SK-N-SH treated with all-trans-retinoic acid at 6 μM for 48 hours (cell line): ENCODE results near the gene EFCAB14.
A peak's percentile ranks its signal among the peaks of the same experiment; 100 is the strongest.

Experiments
- ATAC-seq: fragments of 200-7000 bp; cut with Tn5 transposase; 3 replicates; pipeline ENCODE4 v1.9.1; 2020; ENCODE audit warnings: mild to moderate bottlenecking, moderate library complexity
- ARNTL ChIP-seq: fragments of 450-650 bp; formaldehyde crosslinking; IDR thresholded peaks from 2 replicates; pipeline ENCODE4 v1.5.0; 2020; ENCODE audit warnings: low read depth, mild to moderate bottlenecking, moderate library complexity, borderline replicate concordance
- BACH2 ChIP-seq: fragments of 250-450 bp; sonication (Bioruptor Pico); IDR thresholded peaks from 2 replicates; pipeline ENCODE4 v1.9.0; 2021; ENCODE audit warnings: mild to moderate bottlenecking, borderline replicate concordance
- CSDC2 ChIP-seq: fragments of 250-450 bp; sonication (Bioruptor Pico); IDR thresholded peaks from 2 replicates; pipeline ENCODE4 v1.5.0; 2020; ENCODE audit warnings: mild to moderate bottlenecking, moderate library complexity
- CSRNP3 ChIP-seq: fragments of 250-450 bp; sonication (Bioruptor Pico); IDR thresholded peaks from 2 replicates; pipeline ENCODE4 v1.5.1; 2021; ENCODE audit warnings: mild to moderate bottlenecking, moderate library complexity
- GLIS3 ChIP-seq: fragments of 250-450 bp; sonication (Bioruptor Pico); IDR thresholded peaks from 2 replicates; pipeline ENCODE4 v1.5.0; 2020; ENCODE audit warnings: mild to moderate bottlenecking, moderate library complexity
- ISL1 ChIP-seq: fragments of 250-450 bp; sonication (Bioruptor Pico); IDR thresholded peaks from 2 replicates; pipeline ENCODE4 v2.1.2; 2022; ENCODE audit warnings: mild to moderate bottlenecking, moderate library complexity
- OSR1 ChIP-seq: fragments of 250-450 bp; sonication (Bioruptor Pico); IDR thresholded peaks from 2 replicates; pipeline ENCODE4 v1.8.0; 2022; ENCODE audit warnings: moderate library complexity, mild to moderate bottlenecking, inconsistent platforms
- POU6F1 ChIP-seq: fragments of 250-450 bp; sonication (Bioruptor Pico); IDR thresholded peaks from 2 replicates; pipeline ENCODE4 v1.8.0; 2021; ENCODE audit warnings: low read depth, mild to moderate bottlenecking, moderate library complexity, borderline replicate concordance
- PPARA ChIP-seq: fragments of 250-450 bp; sonication (Bioruptor Pico); IDR thresholded peaks from 2 replicates; pipeline ENCODE4 v1.5.0; 2020; ENCODE audit warnings: mild to moderate bottlenecking, borderline replicate concordance
- RARB ChIP-seq: fragments of 250-450 bp; sonication (Bioruptor Pico); IDR thresholded peaks from 2 replicates; pipeline ENCODE4 v1.8.0; 2021; ENCODE audit warnings: mild to moderate bottlenecking, moderate library complexity
- SNAI2 ChIP-seq: fragments of 250-450 bp; sonication (Bioruptor Pico); IDR thresholded peaks from 2 replicates; pipeline ENCODE4 v1.5.0; 2020; ENCODE audit warnings: mild to moderate bottlenecking, moderate library complexity
- TCF4 ChIP-seq: fragments of 250-450 bp; sonication (Bioruptor Pico); IDR thresholded peaks from 2 replicates; pipeline ENCODE4 v1.8.0; 2021; ENCODE audit warnings: mild to moderate bottlenecking, moderate library complexity, borderline replicate concordance
- TOX ChIP-seq: fragments of 250-450 bp; sonication (Bioruptor Pico); IDR thresholded peaks from 2 replicates; pipeline ENCODE4 v1.8.0; 2021; ENCODE audit warnings: mild to moderate bottlenecking, moderate library complexity, borderline replicate concordance
- ZC3H10 ChIP-seq: fragments of 250-450 bp; sonication (Bioruptor Pico); IDR thresholded peaks from 2 replicates; pipeline ENCODE4 v1.5.1; 2021; ENCODE audit warnings: mild to moderate bottlenecking, moderate library complexity
- ZFP3 ChIP-seq: fragments of 250-450 bp; sonication (Bioruptor Pico); IDR thresholded peaks from 2 replicates; pipeline ENCODE4 v1.5.0; 2020; ENCODE audit warnings: mild to moderate bottlenecking, moderate library complexity
- ZFP30 ChIP-seq: fragments of 450-650 bp; formaldehyde crosslinking; IDR thresholded peaks from 2 replicates; pipeline ENCODE4 v1.5.0; 2022; ENCODE audit warnings: mild to moderate bottlenecking, moderate library complexity
- ZNF565 ChIP-seq: fragments of 450-650 bp; formaldehyde crosslinking; conservative IDR thresholded peaks from 2 replicates; pipeline ENCODE4 v1.5.0; 2020; ENCODE audit warnings: low read depth, mild to moderate bottlenecking, moderate library complexity
- ZNF70 ChIP-seq: fragments of 450-650 bp; formaldehyde crosslinking; IDR thresholded peaks from 2 replicates; pipeline ENCODE4 v1.5.0; 2020; ENCODE audit warnings: mild to moderate bottlenecking, moderate library complexity
- ZNF8 ChIP-seq: fragments of 450-650 bp; formaldehyde crosslinking; IDR thresholded peaks from 2 replicates; pipeline ENCODE4 v1.5.0; 2020; ENCODE audit warnings: mild to moderate bottlenecking, moderate library complexity
- TF ChIP-seq, protein P1 (sequence below): fragments of 250-450 bp; sonication (Bioruptor Pico); IDR thresholded peaks from 2 replicates; pipeline ENCODE4 v1.8.0; 2020; ENCODE audit warnings: mild to moderate bottlenecking, moderate library complexity, borderline replicate concordance
- TF ChIP-seq, protein P2 (sequence below): fragments of 250-450 bp; sonication (Bioruptor Pico); IDR thresholded peaks from 2 replicates; pipeline ENCODE4 v1.5.0; 2020; ENCODE audit warnings: mild to moderate bottlenecking, moderate library complexity
- TF ChIP-seq, protein P3 (sequence below): fragments of 250-450 bp; sonication (Bioruptor Pico); IDR thresholded peaks from 2 replicates; pipeline ENCODE4 v1.5.1; 2020; ENCODE audit warnings: low read depth, mild to moderate bottlenecking, moderate library complexity

Gene EFCAB14

DNA sequence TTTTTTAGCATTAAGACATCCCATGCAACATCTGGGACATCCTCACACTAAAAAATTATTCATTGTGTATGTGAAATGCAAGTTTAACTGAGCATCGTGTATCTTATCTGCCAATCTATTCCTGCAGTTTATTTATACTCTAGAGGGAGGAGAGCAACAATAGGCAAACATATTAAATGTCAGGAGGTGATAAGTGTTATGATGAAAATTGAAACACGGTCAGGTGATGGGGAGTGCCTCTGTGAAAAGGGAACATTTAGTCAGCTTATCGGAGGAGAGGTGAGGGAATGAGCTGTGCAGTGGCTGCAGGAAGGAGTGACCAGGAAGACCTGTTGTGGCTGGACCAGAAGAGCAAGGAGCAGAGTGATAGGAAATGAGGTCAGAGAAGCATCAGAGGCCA, 775 bp upstream of the EFCAB14 start:
- TF ChIP-seq SNAI2 (CRISPR knock-in tag) (no peak), PPARA (CRISPR knock-in tag) (no peak), ZNF70 (CRISPR knock-in tag) (no peak), CSRNP3 (CRISPR knock-in tag) (no peak), ZNF565 (CRISPR knock-in tag) (no peak), OSR1 (CRISPR knock-in tag) (no peak), ZFP30 (no peak), ZNF8 (CRISPR knock-in tag) (no peak), TOX (CRISPR knock-in tag) (no peak), POU6F1 (no peak), ZC3H10 (no peak), BACH2 (CRISPR knock-in tag) (no peak), TCF4 (CRISPR knock-in tag) (no peak), GLIS3 (CRISPR knock-in tag) (no peak)
- TF ChIP-seq, protein P1, sequence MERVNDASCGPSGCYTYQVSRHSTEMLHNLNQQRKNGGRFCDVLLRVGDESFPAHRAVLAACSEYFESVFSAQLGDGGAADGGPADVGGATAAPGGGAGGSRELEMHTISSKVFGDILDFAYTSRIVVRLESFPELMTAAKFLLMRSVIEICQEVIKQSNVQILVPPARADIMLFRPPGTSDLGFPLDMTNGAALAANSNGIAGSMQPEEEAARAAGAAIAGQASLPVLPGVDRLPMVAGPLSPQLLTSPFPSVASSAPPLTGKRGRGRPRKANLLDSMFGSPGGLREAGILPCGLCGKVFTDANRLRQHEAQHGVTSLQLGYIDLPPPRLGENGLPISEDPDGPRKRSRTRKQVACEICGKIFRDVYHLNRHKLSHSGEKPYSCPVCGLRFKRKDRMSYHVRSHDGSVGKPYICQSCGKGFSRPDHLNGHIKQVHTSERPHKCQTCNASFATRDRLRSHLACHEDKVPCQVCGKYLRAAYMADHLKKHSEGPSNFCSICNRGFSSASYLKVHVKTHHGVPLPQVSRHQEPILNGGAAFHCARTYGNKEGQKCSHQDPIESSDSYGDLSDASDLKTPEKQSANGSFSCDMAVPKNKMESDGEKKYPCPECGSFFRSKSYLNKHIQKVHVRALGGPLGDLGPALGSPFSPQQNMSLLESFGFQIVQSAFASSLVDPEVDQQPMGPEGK (CRISPR knock-in tag): no peak
- TF ChIP-seq, protein P2, sequence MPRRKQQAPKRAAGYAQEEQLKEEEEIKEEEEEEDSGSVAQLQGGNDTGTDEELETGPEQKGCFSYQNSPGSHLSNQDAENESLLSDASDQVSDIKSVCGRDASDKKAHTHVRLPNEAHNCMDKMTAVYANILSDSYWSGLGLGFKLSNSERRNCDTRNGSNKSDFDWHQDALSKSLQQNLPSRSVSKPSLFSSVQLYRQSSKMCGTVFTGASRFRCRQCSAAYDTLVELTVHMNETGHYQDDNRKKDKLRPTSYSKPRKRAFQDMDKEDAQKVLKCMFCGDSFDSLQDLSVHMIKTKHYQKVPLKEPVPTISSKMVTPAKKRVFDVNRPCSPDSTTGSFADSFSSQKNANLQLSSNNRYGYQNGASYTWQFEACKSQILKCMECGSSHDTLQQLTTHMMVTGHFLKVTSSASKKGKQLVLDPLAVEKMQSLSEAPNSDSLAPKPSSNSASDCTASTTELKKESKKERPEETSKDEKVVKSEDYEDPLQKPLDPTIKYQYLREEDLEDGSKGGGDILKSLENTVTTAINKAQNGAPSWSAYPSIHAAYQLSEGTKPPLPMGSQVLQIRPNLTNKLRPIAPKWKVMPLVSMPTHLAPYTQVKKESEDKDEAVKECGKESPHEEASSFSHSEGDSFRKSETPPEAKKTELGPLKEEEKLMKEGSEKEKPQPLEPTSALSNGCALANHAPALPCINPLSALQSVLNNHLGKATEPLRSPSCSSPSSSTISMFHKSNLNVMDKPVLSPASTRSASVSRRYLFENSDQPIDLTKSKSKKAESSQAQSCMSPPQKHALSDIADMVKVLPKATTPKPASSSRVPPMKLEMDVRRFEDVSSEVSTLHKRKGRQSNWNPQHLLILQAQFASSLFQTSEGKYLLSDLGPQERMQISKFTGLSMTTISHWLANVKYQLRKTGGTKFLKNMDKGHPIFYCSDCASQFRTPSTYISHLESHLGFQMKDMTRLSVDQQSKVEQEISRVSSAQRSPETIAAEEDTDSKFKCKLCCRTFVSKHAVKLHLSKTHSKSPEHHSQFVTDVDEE (CRISPR knock-in tag): no peak
- ATAC-seq: no peak; the same call in 2 of the 3 replicates

DNA sequence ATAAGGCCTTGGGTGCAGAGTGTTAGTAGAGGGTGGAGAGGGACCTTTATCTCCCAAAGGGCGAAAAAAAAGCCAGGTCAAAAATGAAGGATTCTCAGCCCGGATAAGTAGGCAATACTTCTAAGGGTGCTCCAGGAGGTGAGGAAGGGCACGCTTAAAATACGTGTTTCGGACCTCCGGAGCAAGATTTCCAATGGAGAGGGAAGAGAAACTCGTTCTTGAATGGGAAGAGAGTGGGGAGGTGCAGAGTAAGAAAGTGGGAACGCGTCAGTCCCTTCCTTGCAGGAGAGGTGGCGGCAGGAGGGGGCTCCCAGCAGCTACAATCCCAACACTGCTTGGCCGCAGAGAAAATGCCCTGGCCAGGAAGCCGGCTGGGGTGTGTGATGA, 581 bp downstream of the EFCAB14 start:
- ATAC-seq: peak; percentile 45
- TF ChIP-seq RARB (CRISPR knock-in tag): no peak
- no peak for TF ChIP-seq ZFP30
- TF ChIP-seq CSRNP3 (CRISPR knock-in tag): no peak
- TF ChIP-seq, protein P1 (CRISPR knock-in tag): no peak
- TF ChIP-seq ZNF565 (CRISPR knock-in tag): no peak
- TF ChIP-seq OSR1 (CRISPR knock-in tag): no peak
- no peak for TF ChIP-seq TCF4 (CRISPR knock-in tag)
- no peak for TF ChIP-seq ZFP3 (CRISPR knock-in tag)
- TF ChIP-seq SNAI2 (CRISPR knock-in tag): no peak
- no peak for TF ChIP-seq CSDC2
- TF ChIP-seq POU6F1: no peak
- TF ChIP-seq ARNTL (CRISPR knock-in tag): no peak
- no peak for TF ChIP-seq GLIS3 (CRISPR knock-in tag)
- no peak for TF ChIP-seq ZNF8 (CRISPR knock-in tag)
- no peak for TF ChIP-seq ISL1 (CRISPR knock-in tag)
- TF ChIP-seq, protein P3, sequence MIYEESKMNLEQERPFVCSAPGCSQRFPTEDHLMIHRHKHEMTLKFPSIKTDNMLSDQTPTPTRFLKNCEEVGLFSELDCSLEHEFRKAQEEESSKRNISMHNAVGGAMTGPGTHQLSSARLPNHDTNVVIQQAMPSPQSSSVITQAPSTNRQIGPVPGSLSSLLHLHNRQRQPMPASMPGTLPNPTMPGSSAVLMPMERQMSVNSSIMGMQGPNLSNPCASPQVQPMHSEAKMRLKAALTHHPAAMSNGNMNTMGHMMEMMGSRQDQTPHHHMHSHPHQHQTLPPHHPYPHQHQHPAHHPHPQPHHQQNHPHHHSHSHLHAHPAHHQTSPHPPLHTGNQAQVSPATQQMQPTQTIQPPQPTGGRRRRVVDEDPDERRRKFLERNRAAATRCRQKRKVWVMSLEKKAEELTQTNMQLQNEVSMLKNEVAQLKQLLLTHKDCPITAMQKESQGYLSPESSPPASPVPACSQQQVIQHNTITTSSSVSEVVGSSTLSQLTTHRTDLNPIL (CRISPR knock-in tag): no peak
- TF ChIP-seq PPARA (CRISPR knock-in tag): no peak
- TF ChIP-seq ZC3H10: no peak
